AG09319 (cell line): ENCODE data around the gene PHACTR3.

Experiments used
- DNase-seq: peaks from one replicate; pipeline ENCODE4 v3.0.0-alpha.2; 2010; ENCODE audit warnings: low read depth; ENCODE audit errors: extremely low read depth
- CTCF ChIP-seq: IDR thresholded peaks from 2 replicates; pipeline ENCODE4 v1.5.1; 2011; ENCODE audit warnings: low read depth, mild to moderate bottlenecking, inconsistent platforms, low read length, moderate library complexity

Gene PHACTR3

GRCh38 chr20:59823030-59823423 is 218.7 kb downstream of the PHACTR3 start:
- no peak for TF ChIP-seq CTCF
- no peak for DNase-seq

- DNase-seq: no peak
- no peak for TF ChIP-seq CTCF
Observed at GRCh38 chr20:59823491-59824259, 219.3 kb downstream of the PHACTR3 start.

- no peak for DNase-seq
- TF ChIP-seq CTCF: no peak
Observed at GRCh38 chr20:59824711-59825562, 220.6 kb downstream of the PHACTR3 start.

GRCh38 chr20:59825563-59825920 is 221.2 kb downstream of the PHACTR3 start:
- no peak for TF ChIP-seq CTCF
- no peak for DNase-seq

- no peak for TF ChIP-seq CTCF
- no peak for DNase-seq
Observed at GRCh38 chr20:59825944-59826759, 221.8 kb downstream of the PHACTR3 start.

- no peak for DNase-seq
- no peak for TF ChIP-seq CTCF
Observed at GRCh38 chr20:59827138-59828056, 223.1 kb downstream of the PHACTR3 start.
